Choroid plexus epithelial cell (primary cell): ENCODE data around the gene CCDC107.

Source experiments
- DNase-seq: peaks from one replicate; pipeline ENCODE4 v3.0.0-alpha.2; 2010; ENCODE audit warnings: low read depth
- H3K4me3 ChIP-seq: 2 replicates; pipeline ENCODE4 v1.5.1; 2011; ENCODE audit warnings: low read depth, mild to moderate bottlenecking, control low read depth, low read length, moderate library complexity
- TF ChIP-seq, protein P1 (sequence below): conservative IDR thresholded peaks from 2 replicates; pipeline ENCODE4 v1.5.1; 2011; ENCODE audit warnings: low read depth, mild to moderate bottlenecking, control low read depth, inconsistent platforms, low read length, moderate library complexity

Gene CCDC107

DNA sequence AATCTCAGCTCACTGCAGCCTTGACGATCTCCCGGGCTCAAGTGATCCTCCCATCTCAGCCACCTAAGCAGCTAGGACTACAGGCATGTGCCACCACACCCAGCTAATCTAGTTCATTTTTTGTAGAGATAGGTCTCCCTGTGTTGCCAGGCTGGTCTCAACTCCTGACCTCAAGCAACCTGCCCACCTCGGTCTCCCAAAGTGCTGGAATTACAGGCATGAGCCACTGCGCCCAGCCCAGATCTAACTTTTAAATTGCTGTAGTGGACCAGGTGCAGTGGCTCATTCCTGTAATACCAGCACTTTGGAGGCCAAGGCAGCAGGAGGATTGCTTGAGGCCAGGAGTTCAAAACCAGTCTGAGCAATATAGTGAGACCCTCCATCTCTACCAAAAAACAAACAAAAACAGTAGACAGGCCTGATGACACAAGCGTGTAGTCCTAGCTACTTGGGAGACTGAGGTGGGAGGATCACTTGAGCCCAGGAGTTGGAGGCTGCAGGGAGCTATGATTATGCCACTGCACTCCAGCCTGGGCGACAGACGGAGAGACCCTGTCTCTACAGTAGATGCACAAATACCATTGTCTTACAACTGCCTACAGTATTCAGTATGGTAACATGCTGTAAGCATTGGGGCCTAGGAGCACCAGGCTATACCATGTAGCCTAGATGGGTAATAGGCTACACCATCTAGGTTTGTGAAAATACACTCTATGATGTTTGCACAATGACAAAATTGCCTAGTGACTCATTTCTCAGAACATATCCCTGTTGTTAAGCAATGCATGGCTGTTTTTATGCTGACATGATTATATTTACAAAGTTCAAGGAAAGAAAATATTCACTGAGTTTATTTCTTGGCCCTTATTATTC is 5.9 kb upstream of the CCDC107 start:
- TF ChIP-seq, protein P1, sequence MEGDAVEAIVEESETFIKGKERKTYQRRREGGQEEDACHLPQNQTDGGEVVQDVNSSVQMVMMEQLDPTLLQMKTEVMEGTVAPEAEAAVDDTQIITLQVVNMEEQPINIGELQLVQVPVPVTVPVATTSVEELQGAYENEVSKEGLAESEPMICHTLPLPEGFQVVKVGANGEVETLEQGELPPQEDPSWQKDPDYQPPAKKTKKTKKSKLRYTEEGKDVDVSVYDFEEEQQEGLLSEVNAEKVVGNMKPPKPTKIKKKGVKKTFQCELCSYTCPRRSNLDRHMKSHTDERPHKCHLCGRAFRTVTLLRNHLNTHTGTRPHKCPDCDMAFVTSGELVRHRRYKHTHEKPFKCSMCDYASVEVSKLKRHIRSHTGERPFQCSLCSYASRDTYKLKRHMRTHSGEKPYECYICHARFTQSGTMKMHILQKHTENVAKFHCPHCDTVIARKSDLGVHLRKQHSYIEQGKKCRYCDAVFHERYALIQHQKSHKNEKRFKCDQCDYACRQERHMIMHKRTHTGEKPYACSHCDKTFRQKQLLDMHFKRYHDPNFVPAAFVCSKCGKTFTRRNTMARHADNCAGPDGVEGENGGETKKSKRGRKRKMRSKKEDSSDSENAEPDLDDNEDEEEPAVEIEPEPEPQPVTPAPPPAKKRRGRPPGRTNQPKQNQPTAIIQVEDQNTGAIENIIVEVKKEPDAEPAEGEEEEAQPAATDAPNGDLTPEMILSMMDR, result no peak
- peak; percentile 73 for DNase-seq
- no peak overlapping the region for H3K4me3 ChIP-seq

DNA sequence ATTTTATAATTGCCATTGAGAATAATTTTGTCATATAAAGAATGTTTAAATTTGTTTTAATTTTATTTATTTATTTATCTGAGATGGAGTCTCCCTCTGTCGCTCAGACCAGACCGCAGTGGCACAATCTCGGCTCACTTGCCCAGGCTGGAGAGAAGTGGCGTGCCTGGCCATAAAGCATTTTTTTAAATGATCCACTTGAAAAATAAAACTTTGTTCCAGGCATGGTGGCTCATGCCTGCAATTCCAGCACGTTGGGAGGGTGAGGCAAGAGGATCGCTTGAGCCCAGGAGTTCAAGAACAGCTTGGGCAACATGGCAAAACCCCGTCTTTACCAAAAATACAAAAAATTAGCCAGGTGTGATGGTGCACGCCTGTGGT is 5.3 kb upstream of the CCDC107 start:
- TF ChIP-seq, protein P1, result no peak
- DNase-seq, result no peak
- no peak overlapping the region for H3K4me3 ChIP-seq

DNA sequence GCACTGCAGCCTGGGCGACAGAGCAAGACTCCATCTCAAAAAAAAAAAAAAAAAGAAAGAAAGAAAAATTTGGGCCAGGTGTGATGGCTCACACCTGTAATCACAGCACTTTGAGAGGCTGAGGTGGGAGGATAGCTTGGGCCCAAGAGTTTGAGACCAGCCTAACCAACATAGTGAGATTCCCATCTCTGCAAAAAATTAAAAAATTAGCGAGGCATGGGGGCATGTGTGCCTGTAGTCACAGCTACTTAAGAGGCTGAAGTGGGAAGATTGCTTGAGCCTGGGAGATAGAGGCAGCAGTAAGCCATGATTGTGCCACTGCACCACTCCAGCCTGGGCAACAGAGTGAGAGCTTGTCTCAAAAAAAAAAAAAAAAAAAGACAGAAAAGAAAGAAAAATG is 4.5 kb upstream of the CCDC107 start:
- no peak for DNase-seq
- no peak overlapping the region for H3K4me3 ChIP-seq
- TF ChIP-seq, protein P1, result no peak

DNA sequence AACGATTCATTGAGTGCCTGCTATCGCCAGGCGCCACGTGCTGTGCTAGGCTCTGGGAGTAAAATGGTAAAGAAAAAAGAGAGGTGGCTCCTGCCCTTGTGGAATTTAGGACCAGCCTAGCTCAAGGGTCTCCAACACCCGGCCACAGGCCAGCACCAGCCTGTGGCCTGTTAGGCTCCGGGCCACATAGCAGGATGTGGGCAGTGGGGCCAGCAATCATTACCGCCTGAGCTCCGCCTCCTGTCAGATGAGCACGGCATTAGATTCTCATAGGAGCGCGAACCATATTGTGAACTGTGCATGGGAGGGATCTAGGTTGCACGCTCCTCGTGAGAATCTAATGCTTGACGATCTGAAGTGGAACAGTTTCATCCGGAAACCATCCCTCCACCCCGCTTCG is 1.7 kb upstream of the CCDC107 start:
- no peak overlapping the region for H3K4me3 ChIP-seq
- no peak for DNase-seq
- TF ChIP-seq, protein P1, result no peak

DNA sequence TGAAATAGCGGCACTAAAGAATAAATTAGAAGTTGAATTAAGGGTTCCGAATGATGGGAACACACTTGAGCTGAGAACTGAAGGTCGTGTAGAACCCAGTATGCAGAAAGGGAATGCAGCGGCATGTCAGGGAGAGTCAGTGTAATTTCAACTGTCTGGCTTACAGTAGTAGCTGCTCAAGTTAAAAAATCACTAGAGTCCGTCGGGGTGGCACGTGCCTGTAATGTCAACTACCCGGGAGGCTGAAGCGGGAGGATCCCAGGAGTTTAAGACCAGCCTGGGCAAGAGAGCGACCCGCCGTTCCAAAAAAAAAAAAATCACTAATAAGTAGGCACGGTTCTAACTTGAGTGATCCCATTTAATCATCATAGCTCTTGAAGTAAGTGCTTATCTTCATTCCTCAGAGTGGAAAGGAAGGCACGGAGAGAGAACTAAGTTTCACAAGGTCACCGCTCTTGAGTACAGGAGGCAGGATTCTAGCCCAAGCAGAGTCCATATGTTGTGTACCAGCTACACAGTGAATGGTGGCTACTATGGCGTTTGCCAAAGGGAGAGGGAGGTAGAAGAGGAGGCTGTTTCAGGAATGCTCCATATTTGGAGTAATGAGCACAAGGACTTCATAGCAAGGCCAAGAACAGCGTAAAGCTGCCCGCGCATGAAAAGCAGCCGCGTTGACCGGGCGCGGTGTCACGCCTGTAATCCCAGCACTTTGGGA is 1.1 kb upstream of the CCDC107 start:
- TF ChIP-seq, protein P1, result no peak
- peak overlapping the region; percentile 42 for H3K4me3 ChIP-seq
- DNase-seq, result peak; percentile 54

DNA sequence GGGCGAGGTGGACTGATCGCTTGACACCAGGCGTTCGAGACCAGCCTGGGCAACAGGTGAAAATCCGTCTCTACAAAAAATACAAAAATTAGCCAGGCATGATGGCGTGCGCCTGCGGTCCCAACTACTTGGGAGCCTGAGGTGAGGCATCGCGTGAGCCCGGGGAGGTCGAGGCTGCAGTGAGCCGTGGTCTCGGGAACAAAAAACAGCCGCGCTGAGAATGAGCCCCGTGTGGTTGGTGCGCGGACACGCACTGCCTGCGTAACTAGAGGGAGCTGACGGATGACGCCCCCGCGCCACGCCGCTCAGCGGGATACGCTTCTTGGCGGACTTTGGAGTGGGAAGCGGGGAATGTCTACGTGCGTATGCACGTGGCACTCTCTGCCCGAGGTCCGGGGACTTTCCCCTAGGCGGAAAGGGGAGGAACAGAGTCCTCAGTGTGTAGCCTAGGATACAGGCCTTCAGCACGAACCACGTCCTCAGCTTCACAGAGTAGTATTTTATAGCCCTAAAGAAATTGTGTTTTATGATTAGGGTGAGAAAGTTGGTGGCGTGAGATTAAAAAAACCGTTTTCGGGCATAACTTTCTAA is 451 bp upstream of the CCDC107 start, which contains the start of gene RMRP:
Gene RMRP, minus strand, starts transcription at position 474 of the 591 bp plus-strand sequence.
- DNase-seq, result peak; percentile 100
- peak within 1 kb of the TSS; percentile 98 for H3K4me3 ChIP-seq
- TF ChIP-seq, protein P1, result peak; percentile 30

DNA sequence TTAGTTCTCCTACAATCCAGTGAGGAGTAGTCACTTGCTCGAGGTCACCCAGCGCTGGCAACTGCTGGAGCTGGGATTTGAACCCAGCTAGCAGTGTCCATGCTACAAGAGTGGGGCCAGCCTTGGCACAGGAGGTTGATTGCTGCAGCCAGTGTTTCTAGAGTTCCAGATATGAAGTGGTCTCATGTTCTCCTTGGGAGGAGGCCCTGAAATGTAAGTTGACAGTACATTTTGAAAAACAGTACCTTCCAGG is 802 bp downstream of the CCDC107 start:
- H3K4me3 ChIP-seq, result peak overlapping the region; percentile 98
- peak; percentile 57 for DNase-seq
- TF ChIP-seq, protein P1, result no peak
